Body of pancreas (tissue), 4 donors: ENCODE results near the gene PRXL2C. TPM values are rescaled to one million over a fixed set of nuclear protein-coding genes. Genes with fewer than 3 reads are reported as not detected.
"Not testable (repeated sequence)": the region's sequence is repeated elsewhere in the genome, so short reads cannot be mapped to it uniquely, and the experiment has no call there.

Experiments used
- ATAC-seq: fragments of 150-250 bp; one replicate; pipeline ENCODE4 v1.9.1; 2016
- DNase-seq, 4 donors: peaks; one replicate each; pipeline ENCODE4 v3.0.0-alpha.2; 2019
- H3K27ac ChIP-seq, 4 donors: fragments of 200-600 bp; sonication (generic); 1 replicate in 3 of 4; 2 replicates in 1 of 4; pipeline versions ENCODE4 v1.5.1 to v1.6.1; 2016 to 2019; ENCODE audit warnings: mild to moderate bottlenecking in 1 of 4, mixed read lengths in 1 of 4, moderate library complexity in 1 of 4
- H3K27me3 ChIP-seq, 2 donors: fragments of 200-600 bp; sonication (generic); one replicate each; pipeline ENCODE4 v1.6.0; 2016; ENCODE audit warnings: mild to moderate bottlenecking in 1 of 2
- H3K36me3 ChIP-seq, 2 donors: fragments of 200-600 bp; sonication (generic); replicated peaks in 1 of 2; 2 replicates each; pipeline ENCODE4 v1.5.1; 2016; ENCODE audit warnings: low read depth in 2 of 2; ENCODE audit not compliant: insufficient read depth in 1 of 2
- H3K4me1 ChIP-seq: fragments of 200-600 bp; sonication (generic); one replicate; pipeline ENCODE4 v1.6.0; 2016
- H3K4me3 ChIP-seq, 2 donors: fragments of 200-600 bp; sonication (generic); 1 replicate in 1 of 2; 2 replicates in 1 of 2; pipeline ENCODE4 v1.5.1; 2016 to 2019
- H3K9me3 ChIP-seq, 3 donors: fragments of 200-600 bp; sonication (generic); 1 replicate in 2 of 3; 2 replicates in 1 of 3; pipeline ENCODE4 v1.5.1; 2016
- CTCF ChIP-seq, 7 experiments: fragments of 450-650 bp in 4 of 7; fragments of 200-600 bp in 3 of 7; sonication (generic) in 3 of 7; IDR thresholded peaks; one replicate each; pipeline ENCODE4 v1.5.1; 2016 to 2019; ENCODE audit warnings: antibody characterized with exemption in 7 of 7
- POLR2A ChIP-seq, 3 donors: fragments of 450-650 bp; IDR thresholded peaks; one replicate each; pipeline ENCODE4 v1.6.1; 2016; ENCODE audit warnings: antibody characterized with exemption in 3 of 3, mild to moderate bottlenecking in 2 of 3
- WGBS, 2 donors: methylation state at CpG; one replicate each; pipeline ENCODE4 v1.1.5; 2017; 5-methylcytosine and 5-hydroxymethylcytosine counted together
- intact Hi-C: fragments of 100-400 bp; cut with DNase I; formaldehyde crosslinking; loops from one replicate; pipeline ENCODE4 v1.15.1; 2023
- total RNA-seq, 2 donors: library from RNA; depleted of rRNA; stranded (reverse); fragments of >200 nt; gene quantifications; one replicate each; pipeline ENCODE4 v1.1.0, GENCODE V29; 2016

Gene PRXL2C
- total RNA-seq, 2 donors from 2014 or later: 3.3 to 5.7 TPM

- Histone ChIP-seq H3K27ac (peak overlapping the region; percentile 43 to 87 (median 82)), H3K36me3 (no peaks in the 10 kb centered on the region), H3K27me3 (no peaks in the 10 kb centered on the region), H3K9me3 (no peaks in the 10 kb centered on the region), H3K4me1 (peaks cover 8% of the 10 kb centered on the region), H3K4me3 (peak overlapping the region; percentile 32 to 55)
- DNase-seq: peak; percentile 48 to 66 (median 54)
- WGBS, 2 donors: 5 to 12% methylated on average over 11 to 68 of the region's 69 CpGs
- TF ChIP-seq POLR2A (IDR thresholded peaks at IDR 0.05) (peak in 2 of 3 donors; percentile 14 to 44), CTCF (IDR thresholded peaks at IDR 0.05) (no peak)
- intact Hi-C loops: no loop called here
- ATAC-seq: peak; percentile 22
Observed at GRCh38 chr9:96618209-96619123, 36.7 kb downstream of the PRXL2C start.

- no peak overlapping the region for H3K4me3 ChIP-seq
- no peaks in the 10 kb centered on the region for H3K36me3 ChIP-seq
- H3K27ac ChIP-seq: peak overlapping the region; percentile 43 to 87 (median 82)
- DNase-seq: peak in 3 of 4 donors; percentile 11 to 27 (median 17)
- H3K9me3 ChIP-seq: no peaks in the 10 kb centered on the region
- no peak for ATAC-seq
- H3K4me1 ChIP-seq: peaks cover 11% of the 10 kb centered on the region
- intact Hi-C loops: no loop called here
- 71 to 82% methylated on average over 20 to 22 of the region's 22 CpGs for WGBS, 2 donors
- TF ChIP-seq POLR2A (IDR thresholded peaks at IDR 0.05) (no peak), CTCF (IDR thresholded peaks at IDR 0.05) (no peak)
- no peaks in the 10 kb centered on the region for H3K27me3 ChIP-seq
Observed at GRCh38 chr9:96617439-96618185, 37.5 kb downstream of the PRXL2C start.

- TF ChIP-seq POLR2A (IDR thresholded peaks at IDR 0.05): no peak
- TF ChIP-seq CTCF (IDR thresholded peaks at IDR 0.05): no peak
Observed at GRCh38 chr9:96616817-96617438, 38.2 kb downstream of the PRXL2C start.

GRCh38 chr9:96615411-96615810, 39.7 kb downstream of the PRXL2C start:
- ATAC-seq: no peak
- H3K4me1 ChIP-seq: peaks cover 20% of the 10 kb centered on the region

More at GRCh38 chr9:96616817-96617438, 38.2 kb downstream of the PRXL2C start:
- no peak for ATAC-seq
- 80 to 82% methylated on average over 7 of the region's 7 CpGs for WGBS, 2 donors
- no peaks in the 10 kb centered on the region for H3K27me3 ChIP-seq
- peaks cover 18% of the 10 kb centered on the region for H3K4me1 ChIP-seq
- H3K27ac ChIP-seq: no peak overlapping the region
- H3K4me3 ChIP-seq: no peak overlapping the region
- DNase-seq: no peak
- H3K36me3 ChIP-seq: no peaks in the 10 kb centered on the region
- H3K9me3 ChIP-seq: no peaks in the 10 kb centered on the region
- intact Hi-C loops: no loop called here

GRCh38 chr9:96614664-96615063, 40.5 kb downstream of the PRXL2C start:
- H3K4me1 ChIP-seq: peaks cover 20% of the 10 kb centered on the region
- ATAC-seq, H3K9me3 ChIP-seq, H3K27me3 ChIP-seq, H3K4me3 ChIP-seq, intact Hi-C loops, DNase-seq, H3K36me3 ChIP-seq, H3K27ac ChIP-seq: not testable (repeated sequence)
- WGBS, 2 donors: 87 to 91% methylated on average over 4 of the region's 4 CpGs

More at GRCh38 chr9:96615411-96615810, 39.7 kb downstream of the PRXL2C start:
- Histone ChIP-seq H3K4me3 (no peak overlapping the region), H3K36me3 (no peaks in the 10 kb centered on the region), H3K27me3 (no peaks in the 10 kb centered on the region), H3K27ac (no peak overlapping the region), H3K9me3 (no peaks in the 10 kb centered on the region)
- no peak for DNase-seq
- intact Hi-C loops: no loop called here
- WGBS, 2 donors: 88 to 90% methylated on average over 6 of the region's 6 CpGs
- TF ChIP-seq POLR2A (IDR thresholded peaks at IDR 0.05) (no peak), CTCF (IDR thresholded peaks at IDR 0.05) (no peak)
